ENCODE measurements around the gene PRRT2.

Gene PRRT2

DNA sequence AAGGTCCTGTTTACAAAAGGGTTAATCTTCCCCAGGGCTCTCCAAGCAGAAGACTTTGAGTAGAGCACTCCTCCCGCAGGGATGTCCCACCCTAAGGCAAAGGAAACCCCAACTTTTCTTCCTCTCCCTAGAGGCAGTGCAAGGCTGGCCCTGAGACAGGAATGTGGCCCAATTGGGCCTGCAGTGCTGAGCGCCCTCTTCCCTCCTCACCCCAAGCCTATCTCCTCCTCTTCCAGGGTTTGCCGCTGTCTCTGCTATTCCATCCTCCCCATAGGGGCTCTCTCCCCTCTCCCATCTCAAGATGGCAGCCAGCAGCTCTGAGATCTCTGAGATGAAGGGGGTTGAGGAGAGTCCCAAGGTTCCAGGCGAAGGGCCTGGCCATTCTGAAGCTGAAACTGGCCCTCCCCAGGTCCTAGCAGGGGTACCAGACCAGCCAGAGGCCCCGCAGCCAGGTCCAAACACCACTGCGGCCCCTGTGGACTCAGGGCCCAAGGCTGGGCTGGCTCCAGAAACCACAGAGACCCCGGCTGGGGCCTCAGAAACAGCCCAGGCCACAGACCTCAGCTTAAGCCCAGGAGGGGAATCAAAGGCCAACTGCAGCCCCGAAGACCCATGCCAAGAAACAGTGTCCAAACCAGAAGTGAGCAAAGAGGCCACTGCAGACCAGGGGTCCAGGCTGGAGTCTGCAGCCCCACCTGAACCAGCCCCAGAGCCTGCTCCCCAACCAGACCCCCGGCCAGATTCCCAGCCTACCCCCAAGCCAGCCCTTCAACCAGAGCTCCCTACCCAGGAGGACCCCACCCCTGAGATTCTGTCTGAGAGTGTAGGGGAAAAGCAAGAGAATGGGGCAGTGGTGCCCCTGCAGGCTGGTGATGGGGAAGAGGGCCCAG, 1.0 kb downstream of the PRRT2 start:
- POLR2A ChIA-PET = interaction anchor here (0.6 kb wide), 2 partner anchors 12 to 34 kb away, joined by 3 to 6 read pairs; no protein-coding TSS in a partner anchor
- no peak for DNase-seq (ENCODE audit: extremely low spot score)
- TF ChIP-seq, protein P1, sequence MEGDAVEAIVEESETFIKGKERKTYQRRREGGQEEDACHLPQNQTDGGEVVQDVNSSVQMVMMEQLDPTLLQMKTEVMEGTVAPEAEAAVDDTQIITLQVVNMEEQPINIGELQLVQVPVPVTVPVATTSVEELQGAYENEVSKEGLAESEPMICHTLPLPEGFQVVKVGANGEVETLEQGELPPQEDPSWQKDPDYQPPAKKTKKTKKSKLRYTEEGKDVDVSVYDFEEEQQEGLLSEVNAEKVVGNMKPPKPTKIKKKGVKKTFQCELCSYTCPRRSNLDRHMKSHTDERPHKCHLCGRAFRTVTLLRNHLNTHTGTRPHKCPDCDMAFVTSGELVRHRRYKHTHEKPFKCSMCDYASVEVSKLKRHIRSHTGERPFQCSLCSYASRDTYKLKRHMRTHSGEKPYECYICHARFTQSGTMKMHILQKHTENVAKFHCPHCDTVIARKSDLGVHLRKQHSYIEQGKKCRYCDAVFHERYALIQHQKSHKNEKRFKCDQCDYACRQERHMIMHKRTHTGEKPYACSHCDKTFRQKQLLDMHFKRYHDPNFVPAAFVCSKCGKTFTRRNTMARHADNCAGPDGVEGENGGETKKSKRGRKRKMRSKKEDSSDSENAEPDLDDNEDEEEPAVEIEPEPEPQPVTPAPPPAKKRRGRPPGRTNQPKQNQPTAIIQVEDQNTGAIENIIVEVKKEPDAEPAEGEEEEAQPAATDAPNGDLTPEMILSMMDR (IDR thresholded peaks at IDR 0.05; ENCODE audit: control extremely low read depth, extremely low read depth, low read depth, missing control alignments) = no peak
- CTCF ChIA-PET = interaction anchor here (1.0 to 1.7 kb wide), 3 partner anchors 23 to 35 kb away, joined by 3 to 4 read pairs (median 4); partner anchors contain the start of gene KIF22

DNA sequence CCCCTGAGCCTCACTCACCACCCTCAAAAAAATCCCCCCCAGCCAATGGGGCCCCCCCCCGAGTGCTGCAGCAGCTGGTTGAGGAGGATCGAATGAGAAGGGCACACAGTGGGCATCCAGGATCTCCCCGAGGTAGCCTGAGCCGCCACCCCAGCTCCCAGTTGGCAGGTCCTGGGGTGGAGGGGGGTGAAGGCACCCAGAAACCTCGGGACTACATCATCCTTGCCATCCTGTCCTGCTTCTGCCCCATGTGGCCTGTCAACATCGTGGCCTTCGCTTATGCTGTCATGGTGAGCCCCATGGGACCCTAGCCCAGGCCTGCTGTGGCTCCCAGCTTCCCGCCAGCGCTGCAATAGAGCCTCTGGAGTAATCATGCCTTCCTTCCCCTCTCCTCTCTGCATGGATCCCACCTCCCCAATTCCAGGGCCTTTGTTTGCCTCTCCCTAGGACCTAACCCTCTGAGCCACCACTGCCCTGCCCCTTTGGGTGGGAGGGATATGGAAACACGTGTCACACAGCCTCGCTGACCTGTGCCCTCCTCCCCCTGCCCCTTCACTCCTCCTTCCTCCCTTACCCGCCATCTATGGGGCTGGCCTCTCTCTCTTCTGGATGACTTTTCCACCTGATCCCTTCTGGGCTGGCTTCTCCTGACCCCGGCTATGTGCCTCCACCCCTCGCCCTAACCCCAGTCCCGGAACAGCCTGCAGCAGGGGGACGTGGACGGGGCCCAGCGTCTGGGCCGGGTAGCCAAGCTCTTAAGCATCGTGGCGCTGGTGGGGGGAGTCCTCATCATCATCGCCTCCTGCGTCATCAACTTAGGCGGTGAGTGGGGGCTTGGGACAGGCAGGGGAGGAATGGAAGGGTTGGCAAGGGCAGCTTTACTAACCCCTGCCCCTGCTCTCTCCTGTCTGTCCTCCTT, 1.9 kb downstream of the PRRT2 start:
- CTCF ChIA-PET = interaction anchor here (1.7 kb wide), 1 partner anchor 24 kb away, joined by 4 read pairs; the partner anchor contains the start of gene KIF22
- TF ChIP-seq, protein P1 (IDR thresholded peaks at IDR 0.05; ENCODE audit: control extremely low read depth, extremely low read depth, low read depth, missing control alignments) = no peak
- no peak for DNase-seq (ENCODE audit: extremely low spot score)
- POLR2A ChIA-PET = interaction anchor here (0.6 kb wide), 2 partner anchors 13 to 35 kb away, joined by 3 to 6 read pairs; no protein-coding TSS in a partner anchor

DNA sequence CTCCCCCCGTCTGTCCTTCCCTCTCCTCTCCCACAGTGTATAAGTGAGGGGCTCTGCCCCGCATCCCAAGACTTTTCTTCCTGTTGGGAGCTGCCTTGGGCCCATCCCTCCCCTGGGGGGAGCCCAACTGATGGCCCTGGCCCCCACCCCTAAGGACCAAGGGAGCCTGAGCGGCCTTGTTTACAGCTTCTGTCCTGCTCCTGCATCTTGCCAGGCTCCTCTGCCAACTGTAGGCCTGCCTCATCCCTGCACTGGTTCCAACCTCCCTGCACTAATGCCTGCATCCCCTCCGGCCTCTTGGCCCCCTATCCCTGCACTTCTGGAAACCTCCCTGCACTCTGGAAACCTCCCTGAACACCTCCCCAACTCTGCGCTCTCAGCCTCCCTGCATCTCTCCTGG, 2.6 kb downstream of the PRRT2 start:
- DNase-seq (ENCODE audit: extremely low spot score) = no peak
- ChIA-PET POLR2A (no interaction called here), CTCF (interaction anchor here (1.7 kb wide), 1 partner anchor 25 kb away, joined by 4 read pairs; the partner anchor contains the start of gene KIF22)
- TF ChIP-seq, protein P1 (IDR thresholded peaks at IDR 0.05; ENCODE audit: control extremely low read depth, extremely low read depth, low read depth, missing control alignments) = no peak

DNA sequence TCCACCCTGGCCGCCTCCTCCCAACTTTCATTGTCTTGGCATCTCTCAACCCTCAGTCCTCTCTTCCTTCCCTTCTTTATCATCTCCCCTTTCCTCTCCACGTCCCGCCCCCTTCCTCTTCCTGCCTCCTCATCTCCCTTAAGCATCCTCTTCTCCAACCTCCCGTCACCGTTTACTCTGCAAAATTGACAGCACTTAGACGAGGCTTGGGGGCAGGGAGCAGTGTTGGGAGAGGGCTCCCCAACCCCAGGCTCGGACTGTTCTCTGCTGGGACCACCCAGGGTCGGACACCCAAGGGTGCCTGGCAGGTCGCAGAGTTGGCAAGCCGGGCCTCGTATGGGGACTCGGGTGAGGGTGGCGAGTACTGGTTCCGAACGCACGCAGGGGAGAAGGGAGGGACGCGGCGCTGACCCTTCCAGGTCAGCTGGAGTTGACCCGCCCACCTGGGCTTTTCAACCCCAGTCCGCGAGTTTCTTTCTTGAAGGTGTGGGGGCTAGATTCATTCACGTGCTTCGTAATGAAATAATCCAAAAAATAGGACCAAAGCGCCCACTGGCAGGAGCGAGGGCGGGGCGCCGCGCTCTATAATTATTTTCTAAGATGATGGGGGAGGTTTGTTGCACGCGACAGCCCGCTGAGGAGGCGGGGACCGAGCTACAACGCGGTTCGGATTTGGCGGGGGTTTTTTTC, 3.2 kb downstream of the PRRT2 start:
- POLR2A ChIA-PET = interaction anchor here (1.7 kb wide), 1 partner anchor 8 kb away, joined by 8 read pairs; no protein-coding TSS in a partner anchor
- TF ChIP-seq, protein P1 (IDR thresholded peaks at IDR 0.05; ENCODE audit: control extremely low read depth, extremely low read depth, low read depth, missing control alignments) = no peak
- DNase-seq (ENCODE audit: extremely low spot score) = no peak
- CTCF ChIA-PET = interaction anchor here (0.6 to 3.9 kb wide), 18 partner anchors 8 to 173 kb away, joined by 3 to 39 read pairs (median 4); partner anchors contain the start of gene MAZ

DNA sequence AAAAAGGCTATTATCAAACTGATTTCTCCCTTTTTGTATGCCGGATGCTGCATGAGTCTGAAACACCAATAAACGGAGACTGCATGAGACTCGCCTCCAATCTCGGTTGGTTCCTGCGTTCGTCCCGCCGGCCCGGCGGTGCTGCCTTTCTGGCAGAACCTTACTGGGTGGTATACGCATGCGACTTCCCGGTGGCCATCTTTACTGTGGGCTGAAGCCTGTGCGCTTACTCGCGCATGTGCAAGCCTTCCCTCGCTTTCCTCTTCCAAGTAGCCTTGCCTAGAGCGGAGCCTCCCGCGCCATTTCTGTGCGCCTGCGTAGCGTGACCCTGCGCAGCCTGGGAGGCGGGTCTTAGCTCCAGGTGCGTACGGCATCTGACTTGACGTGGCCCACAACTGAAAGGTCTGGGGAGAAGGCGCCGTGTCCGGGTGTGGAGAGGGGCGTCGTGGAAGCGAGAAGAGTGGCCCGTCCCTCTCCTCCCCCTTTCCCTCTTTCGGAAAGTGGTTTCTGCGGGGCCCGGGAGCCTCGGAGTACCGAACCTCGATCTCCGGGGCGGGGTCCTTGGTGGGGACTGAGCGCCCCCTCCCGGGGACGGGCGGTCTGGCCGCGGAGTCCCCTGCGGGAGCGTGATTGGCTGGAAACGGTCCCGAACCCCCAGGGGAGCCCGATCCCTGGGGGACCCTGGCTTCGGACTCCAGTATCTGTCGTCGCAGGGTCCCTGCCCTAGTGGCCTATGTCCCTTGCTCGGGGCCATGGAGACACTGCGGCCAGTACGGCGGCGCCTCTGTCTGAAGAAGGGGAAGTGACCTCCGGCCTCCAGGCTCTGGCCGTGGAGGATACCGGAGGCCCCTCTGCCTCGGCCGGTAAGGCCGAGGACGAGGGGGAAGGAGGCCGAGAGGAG, 4.0 kb downstream of the PRRT2 start, which contains the start of gene PAGR1:
TSS of gene PAGR1 (plus strand) at position 360 of the 901 bp plus-strand sequence. CDS start at position 734, 374 bp downstream.
- CTCF ChIA-PET = interaction anchor here (0.6 to 3.9 kb wide), 22 partner anchors 8 to 177 kb away, joined by 3 to 39 read pairs (median 4); partner anchors contain the start of gene MAZ
- TF ChIP-seq, protein P1 (IDR thresholded peaks at IDR 0.05; ENCODE audit: control extremely low read depth, extremely low read depth, low read depth, missing control alignments) = peak; percentile 97
- POLR2A ChIA-PET = interaction anchor here (0.5 to 1.7 kb wide), 6 partner anchors 9 to 274 kb away, joined by 3 to 8 read pairs (median 4); partner anchors contain the start of gene TAOK2
- peak; percentile 96 for DNase-seq (ENCODE audit: extremely low spot score)
